Stimulated activated CD4-positive, alpha-beta T cell treated with anti-CD3 and anti-CD28 coated beads, Interleukin-15, amount 100 ng/mL, for 48 hours (primary cell): Measurements from ENCODE around the gene C1S.
"Not testable (repeated sequence)": the region's sequence is repeated elsewhere in the genome, so short reads cannot be mapped to it uniquely, and the experiment has no call there.

ENCODE experiments used
- DNase-seq, 2 donors: peaks; one replicate each; pipeline ENCODE4 v3.0.0-alpha.2; 2020; ENCODE audit warnings: low read depth in 2 of 2

C1S gene

GRCh38 chr12:7046383-7047105 lies 14.0 kb upstream of the C1S start:
- no peak for DNase-seq

GRCh38 chr12:7047306-7047705 lies 13.2 kb upstream of the C1S start:
- DNase-seq, result no peak

DNA sequence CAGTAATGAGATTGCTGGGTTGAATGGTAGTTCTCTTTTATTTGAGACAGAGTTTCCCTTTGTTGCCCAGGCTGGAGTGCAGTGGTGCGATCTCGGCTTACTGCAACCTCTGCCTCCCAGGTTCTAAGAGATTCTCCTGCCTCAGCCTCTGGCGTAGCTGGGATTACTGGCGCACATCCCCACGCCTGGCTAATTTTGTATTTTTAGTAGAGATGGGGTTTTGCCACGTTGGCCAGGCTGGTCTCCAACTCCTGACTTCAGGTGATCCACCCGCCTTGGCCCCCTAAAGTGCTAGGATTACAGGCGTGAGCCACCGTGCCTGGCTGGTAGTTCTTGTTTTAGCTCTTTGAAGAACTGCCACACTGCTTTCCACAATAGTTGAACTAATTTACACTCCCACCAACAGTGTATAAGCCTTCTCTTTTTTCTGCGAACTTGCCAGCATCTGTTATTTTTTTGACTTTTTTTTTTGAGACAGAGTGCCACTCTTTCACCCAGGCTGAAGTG lies 11.0 kb upstream of the C1S start:
- not testable (repeated sequence) for DNase-seq

GRCh38 chr12:7049973-7050372 lies 10.5 kb upstream of the C1S start:
- not testable (repeated sequence) for DNase-seq

DNA sequence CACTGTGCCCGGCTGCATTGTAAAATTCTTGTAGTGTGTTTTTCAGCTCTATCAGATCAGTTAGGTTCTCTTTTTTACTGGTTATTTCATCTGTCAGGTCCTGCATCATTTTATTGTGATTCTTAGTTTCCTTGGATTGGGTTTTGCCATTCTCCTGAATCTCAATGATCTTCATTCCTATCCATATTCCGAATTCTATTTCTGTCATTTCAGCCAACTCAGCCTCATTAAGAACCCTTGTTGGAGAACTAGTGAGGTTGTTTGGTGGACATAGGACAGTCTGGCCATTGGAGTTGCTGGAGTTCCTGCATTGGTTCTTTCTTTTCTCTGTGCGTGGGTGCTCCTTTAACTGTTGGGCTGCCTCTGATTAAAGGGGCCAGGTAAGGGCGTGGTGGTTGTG lies 5.6 kb upstream of the C1S start:
- DNase-seq, result no peak

DNA sequence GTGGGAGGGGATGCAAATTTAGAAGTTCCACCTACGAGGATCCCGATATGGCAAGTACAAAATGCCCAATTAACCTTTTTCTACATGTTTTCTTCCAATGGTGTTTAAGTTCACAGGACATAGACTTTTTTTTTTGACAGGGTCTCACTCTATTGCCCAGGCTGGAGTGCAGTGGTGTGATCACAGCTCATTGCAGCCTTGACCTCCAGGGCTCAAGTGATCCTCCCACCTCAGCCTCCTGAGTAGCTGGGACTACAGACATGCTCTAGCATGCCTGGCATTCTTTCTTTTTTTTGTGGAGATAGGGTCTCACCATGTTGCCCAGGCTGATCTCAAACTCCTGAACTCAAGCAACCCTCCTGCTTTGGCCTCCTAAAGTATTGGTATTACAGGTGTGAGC lies 4.8 kb upstream of the C1S start:
- DNase-seq, result not testable (repeated sequence)

DNA sequence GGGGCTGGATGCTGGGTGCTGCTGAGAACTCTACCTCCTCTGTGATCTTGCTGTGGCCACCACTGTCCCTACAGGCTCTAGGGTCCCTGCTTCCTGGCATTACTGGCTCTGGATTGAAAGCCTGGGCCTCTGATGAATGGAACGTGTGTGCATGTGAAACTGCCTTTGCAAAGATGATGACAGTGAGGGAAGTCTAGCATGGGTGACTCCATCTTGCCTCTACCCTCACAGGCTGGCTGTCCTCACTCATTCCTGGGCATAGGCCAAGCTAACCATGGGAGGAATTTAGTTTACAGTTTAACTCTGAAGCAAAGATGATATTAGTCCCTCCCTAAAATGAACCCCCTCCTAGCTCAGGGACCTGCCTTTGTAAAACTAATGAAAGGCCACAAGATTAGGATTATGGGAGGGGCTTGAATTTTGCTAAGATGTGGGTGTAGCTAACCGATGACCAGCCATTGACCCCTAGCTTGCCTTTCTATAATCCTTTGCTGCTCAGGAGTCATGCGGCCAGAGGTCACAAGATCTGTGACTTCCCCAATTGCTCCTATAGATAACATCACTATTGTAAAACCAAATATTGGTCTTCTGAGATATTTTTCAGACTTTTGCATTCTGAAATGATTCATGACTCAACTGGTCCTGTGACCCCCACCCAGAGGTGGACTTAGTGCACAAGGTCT lies 2.2 kb upstream of the C1S start:
- DNase-seq, result no peak

- DNase-seq, result no peak
These were observed 1.6 kb upstream of the C1S start for GRCh38 chr12:7058850-7059395.

DNA sequence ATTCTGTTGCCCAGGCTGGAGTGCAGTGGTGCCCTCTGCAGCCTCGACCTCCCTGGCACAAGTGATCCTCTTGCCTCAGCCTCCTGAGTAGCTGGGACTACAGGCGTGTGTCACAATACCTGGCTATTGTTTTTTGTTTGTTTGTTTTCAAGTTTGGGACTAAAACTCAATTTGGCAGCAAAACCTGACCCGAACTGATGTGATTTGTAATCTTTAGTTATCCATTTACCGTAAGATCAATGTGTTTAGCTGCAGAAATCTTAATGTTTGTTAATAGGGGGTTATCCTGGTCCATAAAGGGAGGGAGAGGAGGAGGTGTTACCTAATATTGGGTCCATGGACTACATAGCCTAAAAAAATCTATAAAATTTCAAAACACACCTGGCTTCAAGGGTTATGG lies 738 bp upstream of the C1S start:
- DNase-seq, result no peak

- DNase-seq, result no peak
These were observed 620 bp downstream of the C1S start for GRCh38 chr12:7061138-7061537.

DNA sequence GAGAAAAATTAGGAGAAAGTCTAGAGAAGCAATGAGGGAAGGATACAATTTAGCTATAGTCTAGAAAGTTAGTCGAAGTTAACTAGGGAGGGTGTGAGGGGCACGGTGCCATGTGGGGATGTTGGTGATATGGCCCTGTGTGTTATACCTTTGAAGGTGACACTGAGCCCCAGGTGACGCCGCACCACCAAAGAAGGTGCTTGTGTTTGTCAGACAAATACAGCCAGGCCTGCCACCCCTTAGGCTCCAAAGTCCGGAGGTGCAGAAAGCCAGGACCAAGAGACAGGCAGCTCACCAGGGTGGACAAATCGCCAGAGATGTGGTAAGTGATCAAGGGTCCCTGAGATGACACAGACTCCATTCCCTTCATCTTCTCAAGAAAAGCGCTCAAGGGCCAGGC lies 1.1 kb downstream of the C1S start:
- no peak for DNase-seq

DNA sequence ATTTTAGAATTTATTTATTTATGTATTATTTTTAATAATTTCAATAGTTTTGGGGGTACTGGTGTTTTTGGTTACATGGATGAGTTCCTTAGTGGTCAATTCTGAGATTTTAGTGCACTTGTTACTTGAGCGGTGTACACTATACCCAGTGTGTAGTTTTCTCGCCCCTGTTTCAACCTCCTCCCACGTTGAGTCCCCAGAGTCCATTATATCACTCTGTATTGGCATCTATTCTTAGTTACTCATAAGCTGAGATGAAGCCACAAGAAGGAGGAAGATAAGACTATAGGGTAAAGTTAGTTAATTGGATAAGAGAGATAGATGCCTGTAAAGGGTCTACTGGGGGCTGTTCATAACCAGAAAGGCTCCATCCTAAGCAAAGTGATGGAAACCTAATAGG lies 4.0 kb downstream of the C1S start:
- DNase-seq, result no peak

DNA sequence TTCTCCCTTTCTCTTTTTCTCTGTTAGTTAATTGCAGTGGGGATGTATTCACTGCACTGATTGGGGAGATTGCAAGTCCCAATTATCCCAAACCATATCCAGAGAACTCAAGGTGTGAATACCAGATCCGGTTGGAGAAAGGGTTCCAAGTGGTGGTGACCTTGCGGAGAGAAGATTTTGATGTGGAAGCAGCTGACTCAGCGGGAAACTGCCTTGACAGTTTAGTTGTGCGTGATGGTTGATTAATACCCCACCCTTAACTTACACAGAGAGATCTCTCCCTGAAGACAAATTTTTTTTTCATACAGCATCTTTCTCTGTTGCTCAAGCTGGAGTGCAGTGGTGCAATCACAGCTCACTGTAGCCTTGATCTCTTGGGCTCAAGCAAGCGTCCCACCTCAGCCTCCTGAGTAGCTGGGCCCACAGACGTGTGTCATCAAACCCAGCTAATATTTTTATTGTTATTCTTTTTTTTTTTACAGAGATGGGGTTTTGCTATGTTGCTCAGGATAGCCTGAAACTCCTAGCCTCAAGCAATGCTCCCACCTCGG lies 4.6 kb downstream of the C1S start:
- DNase-seq, result no peak

- no peak for DNase-seq
These were observed 6.1 kb downstream of the C1S start for GRCh38 chr12:7066596-7066995.

DNA sequence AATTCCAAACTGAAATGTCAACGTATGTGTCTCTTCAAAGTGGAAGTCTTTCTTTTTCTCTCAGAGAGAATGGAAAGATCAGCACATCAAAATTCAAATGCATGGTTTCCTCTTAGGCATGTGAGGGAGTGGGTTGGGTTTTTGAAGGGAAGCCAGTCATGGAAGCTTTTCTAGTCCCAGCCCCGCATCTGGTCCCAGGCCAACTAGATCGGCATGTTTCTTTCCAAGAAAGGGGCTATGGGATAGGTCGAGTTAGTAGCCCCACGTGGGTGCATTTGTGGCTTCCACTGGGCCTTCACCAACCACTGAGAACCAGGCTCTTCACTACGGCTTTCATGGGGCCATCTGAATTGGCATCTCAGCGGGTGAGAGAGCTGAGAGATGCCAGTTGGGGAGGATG lies 6.6 kb downstream of the C1S start:
- DNase-seq, result no peak

DNA sequence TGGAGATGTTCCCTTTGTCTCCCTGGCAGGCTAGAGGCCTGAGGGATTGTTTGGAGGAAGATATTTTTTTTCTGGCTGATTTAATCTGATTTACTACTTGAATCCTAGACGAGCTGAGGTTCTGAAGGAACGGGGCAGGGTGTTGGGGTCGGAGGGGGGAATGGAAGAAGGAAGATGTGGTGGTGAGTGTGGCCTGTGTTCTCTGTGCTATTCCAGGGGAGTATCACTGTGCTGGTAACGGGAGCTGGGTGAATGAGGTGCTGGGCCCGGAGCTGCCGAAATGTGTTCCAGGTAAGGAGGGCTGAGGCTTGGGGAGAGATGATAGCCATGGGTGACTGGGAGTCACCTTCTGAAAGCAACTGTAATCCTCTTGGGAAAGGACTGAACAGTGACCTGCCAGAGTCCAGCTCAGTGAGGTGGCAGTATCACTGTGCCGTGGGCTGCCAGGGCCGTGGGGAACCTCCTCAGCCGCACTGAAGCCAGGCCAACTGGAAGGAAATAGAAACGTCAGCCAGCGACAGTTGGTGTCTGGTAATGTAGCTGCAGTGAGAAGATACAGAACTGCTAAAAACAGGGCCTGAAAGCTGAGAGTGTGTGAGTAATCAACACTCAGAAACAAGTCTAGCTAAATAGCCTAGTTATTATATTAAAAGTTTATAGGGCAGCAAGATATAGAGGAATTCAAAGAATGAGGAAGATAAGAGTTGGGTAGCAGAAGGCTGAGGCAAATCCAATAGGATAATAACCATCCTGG lies 7.9 kb downstream of the C1S start:
- no peak for DNase-seq

DNA sequence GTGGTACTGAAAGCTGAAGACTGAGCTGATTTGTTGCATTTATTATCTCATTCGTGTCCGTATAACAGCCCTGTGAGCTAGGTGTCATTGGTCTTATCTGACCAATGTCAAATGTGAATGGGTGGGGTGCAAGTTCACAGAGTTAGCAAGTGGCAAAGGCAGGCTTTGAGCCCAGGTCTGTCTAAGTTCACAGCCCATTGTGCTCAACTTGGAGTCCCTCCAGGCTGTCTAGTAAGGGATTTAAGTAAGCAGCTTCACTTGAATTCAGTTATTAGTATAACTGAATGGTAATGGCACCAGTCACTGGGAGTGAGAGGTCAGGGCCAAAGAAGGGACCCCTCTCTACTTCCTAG lies 8.5 kb downstream of the C1S start:
- DNase-seq, result no peak

- DNase-seq, result no peak
These were observed 8.9 kb downstream of the C1S start for GRCh38 chr12:7069386-7069785.

DNA sequence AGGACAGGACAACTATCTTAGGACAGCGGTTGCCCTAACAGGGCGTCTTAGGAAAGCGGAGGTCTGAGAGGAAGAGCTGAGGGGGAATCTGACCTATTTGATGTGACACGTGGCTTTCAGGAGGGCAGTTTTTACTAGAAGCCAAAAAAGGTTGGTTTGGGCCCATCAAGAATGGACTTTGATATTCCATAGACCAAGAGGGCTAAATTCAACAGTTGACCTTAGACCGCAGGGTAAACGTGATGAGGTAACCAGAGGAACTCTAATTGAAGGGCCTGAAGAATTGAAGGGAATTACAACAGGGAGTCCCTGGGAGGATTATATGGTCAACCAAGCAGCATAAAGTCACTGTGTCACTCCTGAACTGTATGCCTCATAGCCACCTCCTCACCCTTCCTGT lies 11.5 kb downstream of the C1S start:
- no peak for DNase-seq

DNA sequence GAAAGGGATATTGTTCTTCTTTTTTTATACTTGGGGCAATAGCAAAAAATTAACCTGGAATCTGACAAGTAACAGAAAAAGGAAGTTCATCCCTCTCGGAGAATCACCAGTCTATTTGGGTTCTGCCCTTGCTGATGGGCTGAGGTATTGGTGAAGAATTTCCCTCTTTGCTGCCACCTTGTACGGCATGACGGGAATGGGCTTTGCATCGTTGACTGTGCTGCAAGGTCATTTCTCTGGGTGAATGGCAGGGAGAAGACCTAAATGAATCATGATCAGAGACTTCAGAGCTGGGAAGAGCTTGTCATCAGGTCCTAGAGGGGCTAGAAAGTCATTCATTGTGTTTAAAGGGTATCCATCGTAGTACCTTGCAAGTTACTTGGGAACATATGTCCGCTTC lies 12.0 kb downstream of the C1S start:
- DNase-seq, result no peak

DNA sequence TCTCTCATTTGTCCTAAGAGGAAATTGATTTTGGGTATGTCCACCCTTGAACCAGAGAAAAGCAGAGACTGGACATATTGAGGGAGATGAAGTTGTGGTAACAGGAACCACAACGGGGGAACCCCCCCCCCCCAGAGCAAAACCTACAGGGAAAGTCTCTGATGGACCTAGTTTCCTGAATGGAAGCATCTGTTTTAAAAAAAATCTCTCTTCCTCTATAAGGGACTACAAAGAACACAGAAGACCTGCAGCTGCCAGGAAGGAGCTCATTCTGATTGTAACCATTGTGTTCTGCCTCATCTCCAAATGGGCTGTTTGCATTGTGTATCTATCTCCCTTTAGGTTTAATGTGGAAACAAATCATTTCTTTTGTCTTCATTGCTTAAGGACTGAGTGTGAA lies 13.4 kb downstream of the C1S start:
- no peak for DNase-seq

DNA sequence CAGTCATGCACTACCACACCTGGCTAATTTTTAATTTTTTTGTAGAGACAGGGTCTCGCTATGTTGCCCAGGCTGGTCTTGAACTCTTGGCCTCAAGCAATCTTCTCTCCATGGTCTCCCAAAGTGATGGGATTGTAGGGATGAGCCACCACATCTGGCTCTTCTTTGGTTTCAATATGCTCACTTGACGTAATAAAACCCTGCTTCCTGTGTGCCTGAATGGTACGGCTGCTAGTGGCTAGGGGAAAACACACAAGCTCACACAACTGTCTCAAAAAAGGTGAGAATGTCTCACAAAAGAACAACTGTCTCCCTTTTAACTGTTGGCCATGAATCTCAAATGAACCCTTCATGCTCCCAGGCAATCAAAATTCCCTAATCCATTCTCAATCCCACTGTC lies 15.0 kb downstream of the C1S start:
- no peak for DNase-seq
